ENCODE results near the gene TULP1. TPM values are rescaled to one million over a fixed set of nuclear protein-coding genes. Genes with fewer than 3 reads are reported as not detected.
A peak's percentile ranks its signal among the peaks of the same experiment; 100 is the strongest.

The TULP1 gene
- total and polyA plus RNA-seq, 11 donors, result 0.15 TPM; not detected in 10

DNA sequence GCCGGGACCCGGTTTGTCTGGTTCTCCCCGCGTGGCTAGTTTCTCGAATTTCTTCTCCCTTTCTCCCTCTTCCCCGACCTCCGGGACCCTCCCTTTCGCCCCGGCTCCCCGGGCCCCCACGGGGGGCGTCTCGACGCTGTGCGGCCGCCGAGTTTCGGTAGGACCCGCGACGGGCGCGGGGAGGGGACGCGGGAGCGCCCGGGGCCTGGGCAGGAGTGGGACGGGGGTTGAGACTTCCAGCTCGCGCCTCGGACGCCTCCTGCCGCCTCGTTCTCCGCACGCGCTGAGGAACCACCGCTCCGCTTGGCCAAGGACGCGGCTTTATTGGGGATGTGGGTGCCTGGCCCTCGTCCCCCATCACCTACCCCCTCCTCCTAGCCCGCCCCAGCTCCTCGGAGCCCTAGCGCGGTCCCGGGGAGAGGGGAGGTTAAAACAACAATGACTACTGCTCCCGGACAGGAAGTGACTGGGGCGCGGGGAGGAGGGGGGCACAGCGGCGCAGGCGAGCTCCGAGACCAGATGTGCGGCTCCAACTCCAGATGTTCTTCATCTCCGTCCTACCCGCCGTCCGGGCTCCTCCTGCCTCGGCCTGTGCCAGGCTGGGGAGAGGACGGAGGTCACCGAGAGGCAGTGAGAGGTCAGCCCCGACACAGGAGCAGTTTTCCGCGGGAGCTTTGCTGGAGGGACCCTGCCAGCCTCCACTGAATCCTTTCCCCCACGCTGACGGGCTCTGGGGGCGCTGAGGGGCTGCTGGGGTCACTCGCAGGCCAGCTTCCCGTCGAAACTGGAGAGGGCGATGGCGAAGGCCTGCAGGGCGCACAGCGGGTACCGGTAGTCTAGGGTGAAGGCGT, 14.9 kb downstream of the TULP1 start:
- peak in 1 of 2 donors; percentile 26 for TF ChIP-seq POLR2A (IDR thresholded peaks at IDR 0.05)
- no peak for TF ChIP-seq CTCF (IDR thresholded peaks at IDR 0.05)

GRCh38 chr6:35496841-35497570, 15.7 kb downstream of the TULP1 start, which contains the start of gene TEAD3:
TEAD3 (minus strand) TSS chr6:35497079.
- intact Hi-C loops (cut with DNase I), result loop anchor here in 1 of 10 donors (2.0 kb wide), 1 partner anchor 28 kb away; the partner anchor contains the start of gene RPL10A
- 0 to 1% (median 1%) methylated on average over 16 to 93 of the region's 98 CpGs for WGBS, 4 donors

More for the DNA sequence above, 14.9 kb downstream of the TULP1 start:
- Histone ChIP-seq H3K4me1 (peaks cover 0 to 61% (median 31%) of the 10 kb centered on the region in 12 donors), H3K4me3 (peak overlapping the region; percentile 66 to 97 (median 84)), H3K27ac (peak overlapping the region; percentile 86 to 100 (median 93)), H3K27me3 (peaks cover 0 to 61% (median 0%) of the 10 kb centered on the region in 9 donors), H3K36me3 (no peaks in the 10 kb centered on the region), H3K9me3 (no peaks in the 10 kb centered on the region)
- peak; percentile 22 to 67 (median 54) for ATAC-seq
- intact Hi-C loops (cut with DNase I), result loop anchor here in 1 of 10 donors (2.0 kb wide), 1 partner anchor 29 kb away; the partner anchor contains the start of gene RPL10A
- 2 to 8% (median 5%) methylated on average over 46 to 77 of the region's 77 CpGs for WGBS, 4 donors
- DNase-seq, result peak; percentile 81 to 90 (median 87)

DNA sequence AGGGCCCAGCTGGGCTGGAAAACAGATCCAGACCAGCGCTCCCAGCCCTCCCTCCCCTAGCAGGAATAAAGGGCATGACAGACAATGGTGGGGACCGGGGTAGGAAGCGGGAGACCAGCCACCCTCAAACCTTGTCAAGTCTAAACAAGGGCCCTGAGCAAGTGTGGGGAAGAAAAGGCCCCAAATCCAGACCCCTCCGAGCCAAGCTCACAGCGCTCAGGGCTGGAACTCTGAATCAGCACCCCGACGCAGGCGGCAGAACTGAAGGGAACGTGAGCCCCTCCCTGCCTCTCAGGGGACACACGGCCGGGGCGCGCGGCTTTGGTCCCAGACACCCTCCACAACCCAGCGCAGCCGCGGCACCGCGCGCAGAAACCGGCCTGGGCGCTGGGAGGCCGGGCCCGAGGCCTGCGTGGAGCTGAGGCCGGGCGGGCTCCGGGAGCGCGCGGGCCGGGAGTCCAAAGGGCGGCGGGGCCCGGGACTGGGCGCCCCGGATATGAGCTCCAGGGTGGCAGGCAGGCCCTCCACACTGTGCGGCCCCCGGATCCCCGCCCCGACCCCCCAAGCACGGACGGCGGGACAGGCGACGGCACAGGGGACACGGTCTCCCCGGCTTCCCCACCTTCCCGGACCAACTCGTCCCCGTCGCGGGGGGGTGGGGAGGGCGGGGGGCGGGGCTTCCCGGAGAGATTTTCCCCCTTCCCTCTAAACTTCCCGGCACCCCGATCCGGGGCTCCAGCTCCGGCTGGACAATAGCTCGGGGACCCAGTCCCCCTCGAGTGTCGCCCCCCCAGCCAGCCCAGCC, 16.5 kb downstream of the TULP1 start:
- TF ChIP-seq CTCF (IDR thresholded peaks at IDR 0.05) (no peak), POLR2A (IDR thresholded peaks at IDR 0.05) (no peak)

More at GRCh38 chr6:35496841-35497570, 15.7 kb downstream of the TULP1 start, which contains the start of gene TEAD3:
- H3K4me1 ChIP-seq, result peaks cover 0 to 69% (median 38%) of the 10 kb centered on the region in 12 donors
- peak in 3 of 4 donors; percentile 13 to 62 (median 57) for ATAC-seq
- DNase-seq, result peak; percentile 65 to 80 (median 70)
- peak in 3 of 12 donors; percentile 15 to 21 (median 15) for TF ChIP-seq CTCF (IDR thresholded peaks at IDR 0.05)
- TF ChIP-seq POLR2A (IDR thresholded peaks at IDR 0.05), result peak in 1 of 2 donors; percentile 43
- peaks cover 0 to 60% (median 0%) of the 10 kb centered on the region in 9 donors for H3K27me3 ChIP-seq
- peak within 1 kb of the TSS; percentile 88 to 100 (median 93) for H3K27ac ChIP-seq
- H3K36me3 ChIP-seq, result no peaks in the 10 kb centered on the region
- H3K4me3 ChIP-seq, result peak within 1 kb of the TSS; percentile 66 to 97 (median 84)
- H3K9me3 ChIP-seq, result no peaks in the 10 kb centered on the region

More for the DNA sequence above, 16.5 kb downstream of the TULP1 start:
- H3K4me1 ChIP-seq, result peaks cover 0 to 76% (median 46%) of the 10 kb centered on the region in 12 donors
- 6 to 13% (median 8%) methylated on average over 26 to 63 of the region's 63 CpGs for WGBS, 4 donors
- H3K36me3 ChIP-seq, result no peaks in the 10 kb centered on the region
- peak overlapping the region; percentile 66 to 97 (median 84) for H3K4me3 ChIP-seq
- DNase-seq, result peak in 2 of 5 donors; percentile 49 to 61
- peak in 3 of 4 donors; percentile 5 to 30 (median 26) for ATAC-seq
- H3K9me3 ChIP-seq, result no peaks in the 10 kb centered on the region
- H3K27me3 ChIP-seq, result peaks cover 0 to 55% (median 0%) of the 10 kb centered on the region in 9 donors
- intact Hi-C loops (cut with DNase I), result loop anchor here in 1 of 10 donors (2.0 kb wide), 1 partner anchor 27 kb away; the partner anchor contains the start of gene RPL10A
- H3K27ac ChIP-seq, result peak overlapping the region; percentile 88 to 100 (median 93)
